Measurements from ENCODE around the gene POMT1. TPM values are rescaled to one million over a fixed set of nuclear protein-coding genes. Genes with fewer than 3 reads are reported as not detected.

POMT1 gene
- total RNA-seq, 2 experiments from 2014 or later, result 4.7 to 27.1 TPM

DNA sequence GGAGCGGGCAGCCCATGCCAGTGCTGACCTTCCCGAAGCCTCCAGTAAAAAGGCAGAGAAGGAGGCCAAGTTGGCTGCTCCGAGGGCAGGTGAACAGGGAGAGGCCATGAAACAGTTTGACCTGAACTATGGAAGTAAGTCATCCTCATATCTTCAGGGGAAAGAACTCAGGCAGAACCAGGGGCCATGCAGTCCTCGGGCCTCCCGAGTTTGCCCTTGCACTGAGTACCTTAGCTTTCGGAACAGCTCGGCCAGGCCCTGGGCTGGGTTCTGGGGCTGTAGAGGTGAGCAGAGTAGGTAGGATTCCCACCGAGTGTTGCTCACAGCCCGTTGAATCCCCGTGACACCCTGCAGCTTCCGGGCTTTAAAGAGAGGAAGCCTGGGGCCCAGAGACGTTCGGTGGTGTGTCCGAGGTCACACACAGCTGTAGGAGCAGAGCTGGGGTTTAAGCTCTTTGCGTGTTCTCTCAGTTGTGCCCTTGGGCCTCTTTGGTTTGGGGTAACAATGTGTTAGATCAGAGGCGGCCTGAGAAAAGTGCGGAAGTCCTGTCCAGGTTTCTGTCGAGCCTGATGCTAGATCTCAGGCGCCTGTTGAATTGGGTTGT is 24.8 kb upstream of the POMT1 start:
- Histone ChIP-seq H3K27ac (ENCODE audit: low read depth, low read length, poor library complexity, severe bottlenecking) (no peak overlapping the region), H3K9me2 (ENCODE audit: insufficient read depth, low read length) (no peaks in the 10 kb centered on the region), H3K4me1 (ENCODE audit: insufficient read depth, low read length, poor library complexity, severe bottlenecking) (no peaks in the 10 kb centered on the region), H3K4me3 (ENCODE audit: low read depth, low read length, poor library complexity, severe bottlenecking) (no peak overlapping the region), H3K9me3 (ENCODE audit: low read length) (no peaks in the 10 kb centered on the region), H3K4me2 (ENCODE audit: low read length) (no peak overlapping the region), H4K20me1 (ENCODE audit: insufficient read depth, low read length) (no peaks in the 10 kb centered on the region), H3K79me2 (ENCODE audit: insufficient read depth, low read depth, low read length) (no peaks in the 10 kb centered on the region), H2AFZ (ENCODE audit: low read length) (no peak overlapping the region), H3K36me3 (ENCODE audit: insufficient read depth, low read length) (peaks cover 97% of the 10 kb centered on the region)
- ChIA-PET CTCF (ENCODE audit: unreplicated experiment) (no interaction called here), POLR2A (no interaction called here)
- intact Hi-C loops (cut with micrococcal nuclease; ENCODE audit: unreplicated experiment), result loop anchor here (1.0 to 2.0 kb wide), 3 partner anchors 83 to 128 kb away; partner anchors contain the start of gene PRRC2B
- TF ChIP-seq EZH2phosphoT487 (IDR thresholded peaks at IDR 0.05; ENCODE audit: borderline replicate concordance, low read depth, low read length), result no peak
- TF ChIP-seq, protein P1, sequence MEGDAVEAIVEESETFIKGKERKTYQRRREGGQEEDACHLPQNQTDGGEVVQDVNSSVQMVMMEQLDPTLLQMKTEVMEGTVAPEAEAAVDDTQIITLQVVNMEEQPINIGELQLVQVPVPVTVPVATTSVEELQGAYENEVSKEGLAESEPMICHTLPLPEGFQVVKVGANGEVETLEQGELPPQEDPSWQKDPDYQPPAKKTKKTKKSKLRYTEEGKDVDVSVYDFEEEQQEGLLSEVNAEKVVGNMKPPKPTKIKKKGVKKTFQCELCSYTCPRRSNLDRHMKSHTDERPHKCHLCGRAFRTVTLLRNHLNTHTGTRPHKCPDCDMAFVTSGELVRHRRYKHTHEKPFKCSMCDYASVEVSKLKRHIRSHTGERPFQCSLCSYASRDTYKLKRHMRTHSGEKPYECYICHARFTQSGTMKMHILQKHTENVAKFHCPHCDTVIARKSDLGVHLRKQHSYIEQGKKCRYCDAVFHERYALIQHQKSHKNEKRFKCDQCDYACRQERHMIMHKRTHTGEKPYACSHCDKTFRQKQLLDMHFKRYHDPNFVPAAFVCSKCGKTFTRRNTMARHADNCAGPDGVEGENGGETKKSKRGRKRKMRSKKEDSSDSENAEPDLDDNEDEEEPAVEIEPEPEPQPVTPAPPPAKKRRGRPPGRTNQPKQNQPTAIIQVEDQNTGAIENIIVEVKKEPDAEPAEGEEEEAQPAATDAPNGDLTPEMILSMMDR (conservative IDR thresholded peaks at IDR 0.05; ENCODE audit: low read length), result no peak
- no TSS peak for BruUV-seq (replicated peaks)
- DNase-seq (ENCODE audit: low spot score), result no peak

DNA sequence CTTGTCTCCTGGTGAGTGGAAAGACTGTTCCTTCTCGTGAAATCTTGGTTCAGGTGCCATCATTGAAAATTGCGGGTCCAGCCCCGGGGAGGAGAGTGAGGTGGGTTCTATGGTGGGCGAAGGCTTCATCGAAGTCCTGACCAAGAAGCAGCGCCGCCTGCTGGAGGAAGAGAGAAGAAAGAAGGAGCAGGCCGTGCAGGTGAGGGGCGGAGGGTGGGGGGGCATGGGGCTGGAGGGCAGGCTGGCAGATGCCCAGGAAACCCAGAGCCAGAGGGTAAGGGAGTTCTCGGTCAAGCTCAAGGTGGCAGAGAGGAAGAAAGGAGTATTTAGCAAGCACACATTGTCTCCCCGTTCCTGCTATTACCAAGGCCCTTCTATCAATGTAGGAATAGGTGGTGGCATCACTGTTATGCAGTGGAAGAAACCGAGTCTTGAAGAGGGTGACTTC is 24.3 kb upstream of the POMT1 start:
- H3K4me3 ChIP-seq (ENCODE audit: low read depth, low read length, poor library complexity, severe bottlenecking), result no peak overlapping the region
- TF ChIP-seq EZH2phosphoT487 (IDR thresholded peaks at IDR 0.05; ENCODE audit: borderline replicate concordance, low read depth, low read length), result no peak
- TF ChIP-seq, protein P1 (conservative IDR thresholded peaks at IDR 0.05; ENCODE audit: low read length), result peak; percentile 86
- DNase-seq (ENCODE audit: low spot score), result peak; percentile 74
- H3K9me3 ChIP-seq (ENCODE audit: low read length), result no peaks in the 10 kb centered on the region
- no peaks in the 10 kb centered on the region for H4K20me1 ChIP-seq (ENCODE audit: insufficient read depth, low read length)
- H3K79me2 ChIP-seq (ENCODE audit: insufficient read depth, low read depth, low read length), result no peaks in the 10 kb centered on the region
- CTCF ChIA-PET (ENCODE audit: unreplicated experiment), result no interaction called here
- no peaks in the 10 kb centered on the region for H3K9me2 ChIP-seq (ENCODE audit: insufficient read depth, low read length)
- no peak overlapping the region for H3K27ac ChIP-seq (ENCODE audit: low read depth, low read length, poor library complexity, severe bottlenecking)
- H3K4me2 ChIP-seq (ENCODE audit: low read length), result no peak overlapping the region
- H2AFZ ChIP-seq (ENCODE audit: low read length), result no peak overlapping the region
- no peaks in the 10 kb centered on the region for H3K4me1 ChIP-seq (ENCODE audit: insufficient read depth, low read length, poor library complexity, severe bottlenecking)
- no TSS peak for BruUV-seq (replicated peaks)
- POLR2A ChIA-PET, result no interaction called here
- intact Hi-C loops (cut with micrococcal nuclease; ENCODE audit: unreplicated experiment), result loop anchor here (1.0 to 2.0 kb wide), 3 partner anchors 84 to 128 kb away; partner anchors contain the start of gene PRRC2B
- peaks cover 97% of the 10 kb centered on the region for H3K36me3 ChIP-seq (ENCODE audit: insufficient read depth, low read length)

DNA sequence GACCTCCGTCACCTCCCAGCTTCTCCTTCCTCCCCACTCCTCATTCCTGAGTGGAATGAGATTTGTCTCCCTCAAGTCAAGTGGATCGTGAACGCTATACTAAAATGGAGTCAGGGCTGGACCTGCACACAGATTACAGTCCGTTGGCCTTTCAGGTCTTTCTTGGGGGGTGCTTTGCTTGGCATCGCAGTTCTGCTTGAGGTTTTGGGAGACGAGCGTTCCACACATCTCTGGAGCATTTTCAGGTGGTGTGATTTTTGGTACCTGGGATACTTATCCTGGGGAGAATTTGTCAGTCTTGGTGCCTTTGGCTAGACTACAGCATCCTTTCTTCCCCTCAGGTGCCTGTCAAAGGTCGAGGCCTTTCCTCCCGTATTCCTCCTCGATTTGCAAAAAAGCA is 23.8 kb upstream of the POMT1 start:
- Histone ChIP-seq H3K4me1 (ENCODE audit: insufficient read depth, low read length, poor library complexity, severe bottlenecking) (no peaks in the 10 kb centered on the region), H3K4me3 (ENCODE audit: low read depth, low read length, poor library complexity, severe bottlenecking) (no peak overlapping the region), H3K27ac (ENCODE audit: low read depth, low read length, poor library complexity, severe bottlenecking) (no peak overlapping the region), H3K36me3 (ENCODE audit: insufficient read depth, low read length) (peaks cover 97% of the 10 kb centered on the region), H2AFZ (ENCODE audit: low read length) (no peak overlapping the region), H3K9me3 (ENCODE audit: low read length) (no peaks in the 10 kb centered on the region), H3K79me2 (ENCODE audit: insufficient read depth, low read depth, low read length) (no peaks in the 10 kb centered on the region), H4K20me1 (ENCODE audit: insufficient read depth, low read length) (no peaks in the 10 kb centered on the region), H3K9me2 (ENCODE audit: insufficient read depth, low read length) (no peaks in the 10 kb centered on the region), H3K4me2 (ENCODE audit: low read length) (no peak overlapping the region)
- ChIA-PET CTCF (ENCODE audit: unreplicated experiment) (no interaction called here), POLR2A (no interaction called here)
- DNase-seq (ENCODE audit: low spot score), result no peak
- no TSS peak for BruUV-seq (replicated peaks)
- TF ChIP-seq, protein P1 (conservative IDR thresholded peaks at IDR 0.05; ENCODE audit: low read length), result no peak
- TF ChIP-seq EZH2phosphoT487 (IDR thresholded peaks at IDR 0.05; ENCODE audit: borderline replicate concordance, low read depth, low read length), result no peak
- intact Hi-C loops (cut with micrococcal nuclease; ENCODE audit: unreplicated experiment), result loop anchor here (1.0 to 2.0 kb wide), 3 partner anchors 84 to 129 kb away; partner anchors contain the start of gene PRRC2B
